Activated effector memory CD4-positive, alpha-beta T cell treated with anti-CD3 and anti-CD28 coated beads, Interleukin-2, amount 50 U/mL, for 16 hours (primary cell): ENCODE data around the gene CAMK2D.
A peak's percentile ranks its signal among the peaks of the same experiment; 100 is the strongest.

Source experiments
- DNase-seq: peaks from one replicate; pipeline ENCODE4 v3.0.0-alpha.2; 2020

CAMK2D gene

DNA sequence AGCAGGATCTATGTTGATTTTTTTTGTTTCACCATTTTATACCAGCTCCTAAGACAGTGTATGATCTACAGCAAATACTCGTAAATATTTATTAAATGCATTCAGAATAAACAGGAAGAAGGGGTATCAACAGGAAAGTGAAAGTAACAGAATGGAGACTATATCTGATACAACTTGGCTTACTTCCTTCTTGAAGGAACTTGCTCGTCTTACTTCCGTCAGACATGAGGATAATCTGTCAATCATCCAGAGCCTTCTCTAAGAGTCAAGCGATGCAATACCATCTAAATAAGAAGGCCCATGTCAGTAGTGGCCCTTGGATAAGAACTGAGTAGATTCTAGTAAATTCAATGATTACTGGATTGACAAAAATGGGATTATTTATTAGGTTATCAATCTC lies 84.2 kb downstream of the CAMK2D start:
- DNase-seq: no peak

DNA sequence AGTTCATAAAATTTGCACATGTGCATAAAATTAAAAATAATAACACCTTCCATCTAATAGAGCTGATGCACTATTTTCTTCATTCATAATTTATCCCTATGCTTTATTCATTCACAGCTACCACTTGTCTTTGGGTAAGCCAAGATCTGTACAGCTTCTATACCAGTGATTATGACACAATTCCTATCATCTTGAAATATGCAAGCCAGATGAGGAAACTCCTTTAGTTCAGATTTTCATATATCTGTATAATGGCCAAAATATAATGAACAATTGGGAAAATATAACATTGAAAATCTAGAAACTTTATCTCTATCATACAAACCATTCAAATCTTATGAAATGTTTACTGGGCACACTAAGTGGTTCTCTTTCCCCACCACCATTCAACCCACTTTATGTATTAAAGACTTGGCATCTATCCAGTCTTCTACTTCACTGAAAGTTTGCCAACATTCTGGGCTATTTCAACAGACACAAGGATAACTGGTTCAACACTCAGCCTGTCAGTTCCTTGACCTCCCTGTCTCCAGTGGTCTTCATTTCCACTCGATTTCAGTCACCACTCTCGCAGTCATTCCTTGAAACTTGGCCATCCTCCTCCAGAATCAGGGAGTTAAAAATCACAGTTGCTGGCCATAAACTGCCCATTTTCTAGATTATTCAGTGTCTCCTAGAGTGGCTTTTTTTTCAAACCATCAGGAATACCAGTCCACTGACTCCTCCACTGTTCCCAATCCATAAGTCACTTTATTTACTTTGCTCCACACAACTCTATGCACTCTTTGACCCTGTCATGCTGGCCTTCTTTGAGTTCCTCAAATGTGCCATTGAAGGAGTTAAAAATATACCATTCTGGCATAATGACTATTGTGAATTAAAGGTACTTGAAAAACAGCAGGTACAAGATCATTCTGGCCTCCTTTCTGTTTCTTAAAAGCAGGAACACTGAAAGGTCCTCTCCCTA lies 85.5 kb downstream of the CAMK2D start:
- DNase-seq: no peak

DNA sequence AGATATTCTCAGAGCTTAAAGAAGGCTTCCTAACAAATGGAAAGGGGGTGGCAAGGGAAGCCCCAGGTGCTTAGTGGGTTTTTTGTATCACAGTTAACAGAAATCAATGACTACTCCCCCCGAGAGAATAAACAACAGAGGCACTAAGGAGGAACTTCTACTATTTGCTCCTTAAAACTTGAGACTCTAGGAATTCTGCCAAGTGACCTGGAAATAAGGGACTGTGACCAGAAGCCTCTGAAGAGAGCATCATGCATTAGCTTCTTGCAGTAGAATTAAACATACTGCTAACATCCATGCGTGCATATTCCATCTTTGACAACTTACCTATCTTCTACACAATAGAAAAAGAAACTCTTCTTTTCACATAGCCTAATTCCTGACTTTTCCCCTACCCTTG lies 86.8 kb downstream of the CAMK2D start:
- no peak for DNase-seq

DNA sequence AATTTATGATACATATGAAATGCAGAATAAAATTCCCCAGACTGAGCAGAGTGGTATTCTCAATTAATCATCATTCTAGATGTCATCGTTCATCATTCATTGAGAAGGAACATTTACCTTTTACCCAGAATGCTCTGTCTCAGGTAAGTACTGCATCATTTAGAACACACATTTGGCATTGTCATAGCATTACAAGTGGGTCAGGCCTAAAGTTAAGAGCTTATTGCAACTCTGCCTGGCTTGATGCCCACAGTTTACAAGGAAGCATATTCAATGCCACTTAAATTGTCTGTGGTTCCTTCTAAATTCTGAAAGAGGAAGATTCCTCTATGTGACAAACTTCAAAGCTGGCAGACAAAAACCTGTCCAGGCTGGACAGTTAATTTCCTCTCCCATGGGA lies 87.3 kb downstream of the CAMK2D start:
- no peak for DNase-seq

DNA sequence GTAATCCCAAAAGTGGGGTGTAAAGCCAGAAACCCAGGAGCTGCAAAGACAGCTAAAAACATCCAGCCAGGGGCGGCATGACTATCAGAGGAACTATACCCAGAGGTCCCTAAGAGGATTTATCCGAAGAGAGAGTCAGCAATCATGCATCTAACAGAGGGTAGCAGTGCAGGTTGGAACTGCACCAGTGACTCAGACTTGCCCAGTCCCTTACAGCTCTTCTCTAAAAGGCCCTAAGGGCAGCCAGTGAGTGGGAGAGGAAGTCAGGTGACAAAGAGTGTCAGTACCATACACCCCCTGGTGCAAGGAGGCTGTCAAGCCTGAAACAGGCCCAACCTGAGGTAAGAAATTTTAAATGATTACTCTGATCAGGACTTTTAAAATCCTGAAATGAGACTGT lies 88.1 kb downstream of the CAMK2D start:
- DNase-seq: peak; percentile 71

DNA sequence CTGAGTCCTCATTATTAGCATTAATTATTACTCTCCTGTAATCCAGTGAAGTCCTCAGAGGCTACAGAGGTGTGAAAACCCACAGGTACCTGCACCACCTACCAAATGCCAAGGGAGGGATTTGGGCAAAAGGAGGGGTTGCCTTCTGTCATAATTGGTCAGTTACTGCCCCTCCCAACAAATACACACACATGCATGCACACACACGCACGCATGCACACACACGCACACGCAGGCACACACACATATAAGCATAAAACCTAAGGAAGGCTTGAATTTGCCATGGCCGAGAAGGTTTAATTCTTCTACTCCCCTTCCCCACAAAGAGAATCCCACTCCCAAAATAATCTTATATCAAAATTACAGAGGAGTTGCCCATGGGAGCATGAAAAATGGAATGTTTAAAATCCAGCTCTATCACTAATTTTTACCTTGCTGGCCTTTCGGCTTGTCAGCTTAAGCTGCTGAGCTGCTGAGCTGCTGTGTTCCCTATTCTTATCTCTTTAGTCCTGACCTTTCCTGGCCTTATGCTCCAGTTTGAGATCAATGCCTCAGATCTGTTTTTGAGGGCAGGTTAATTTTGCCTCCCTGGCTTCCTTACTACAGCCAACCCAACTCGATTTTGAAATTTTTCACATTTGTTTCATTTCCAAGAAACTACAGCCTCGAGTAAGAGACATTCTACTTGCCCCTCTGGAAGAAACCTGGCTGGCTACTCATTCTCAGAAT lies 95.0 kb downstream of the CAMK2D start:
- no peak for DNase-seq

DNA sequence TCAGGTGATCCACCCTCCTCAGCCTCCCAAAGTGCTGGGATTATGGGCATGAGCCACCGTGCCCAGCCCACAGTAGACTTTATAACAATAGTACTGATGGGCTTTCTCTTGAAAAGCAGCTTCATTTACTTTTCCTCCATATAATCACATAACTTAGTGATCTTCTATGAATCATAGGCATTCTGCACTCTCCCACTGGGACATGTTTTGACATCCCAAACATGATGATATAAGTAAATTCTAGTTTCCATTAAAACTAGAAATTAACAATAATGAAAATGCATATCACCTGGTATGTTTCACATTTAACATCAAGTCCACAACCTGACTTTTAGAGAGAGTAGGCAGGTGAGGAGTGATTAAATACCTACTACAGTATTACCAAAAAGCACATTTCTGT lies 96.5 kb downstream of the CAMK2D start:
- no peak for DNase-seq

GRCh38 chr4:113662581-113662980 lies 99.0 kb downstream of the CAMK2D start:
- DNase-seq: no peak

DNA sequence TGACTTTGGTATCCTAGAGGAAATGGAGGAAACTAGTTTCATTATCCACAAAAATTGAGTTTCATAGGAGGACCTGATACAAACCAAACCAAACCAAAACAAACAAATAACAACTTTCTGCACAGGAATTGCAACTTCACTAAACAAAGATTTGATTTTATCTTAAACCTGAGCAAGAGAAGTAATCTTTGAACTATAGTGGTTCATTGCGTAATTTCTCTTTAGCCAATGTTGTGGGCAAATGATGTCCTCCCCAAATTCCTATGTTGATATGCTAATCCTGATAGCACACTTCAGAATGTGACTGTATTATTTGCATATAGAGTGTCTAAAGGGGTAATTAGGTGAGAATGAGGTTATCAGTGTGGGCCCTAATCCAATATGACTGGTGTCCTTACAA lies 102.4 kb downstream of the CAMK2D start:
- no peak for DNase-seq

GRCh38 chr4:113657586-113658233 lies 103.8 kb downstream of the CAMK2D start:
- DNase-seq: no peak

GRCh38 chr4:113653871-113654270 lies 107.7 kb downstream of the CAMK2D start:
- DNase-seq: no peak

- no peak for DNase-seq
Observed at GRCh38 chr4:113646442-113646822, 115.1 kb downstream of the CAMK2D start.

GRCh38 chr4:113645771-113646441 lies 115.6 kb downstream of the CAMK2D start:
- DNase-seq: no peak

DNA sequence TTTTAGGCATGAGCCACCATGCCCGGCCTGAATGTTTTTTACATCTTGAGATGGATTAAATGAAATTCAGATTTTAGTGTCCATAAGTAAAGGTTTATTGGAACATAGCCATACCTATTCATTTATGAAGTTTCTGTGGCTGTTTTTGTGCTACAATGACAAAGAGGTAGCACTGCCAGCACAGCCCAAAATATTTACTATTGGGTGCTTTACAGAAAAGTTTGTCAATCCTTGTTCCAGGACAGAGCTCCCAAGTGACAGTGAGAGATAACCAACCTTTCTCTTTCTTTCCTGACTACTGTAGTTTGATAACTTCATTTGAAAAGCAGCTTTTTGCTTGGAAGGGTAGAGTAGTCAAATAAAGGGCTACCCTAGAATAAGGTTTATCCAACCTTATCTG lies 116.2 kb downstream of the CAMK2D start:
- no peak for DNase-seq

GRCh38 chr4:113644398-113644797 lies 117.1 kb downstream of the CAMK2D start:
- no peak for DNase-seq

DNA sequence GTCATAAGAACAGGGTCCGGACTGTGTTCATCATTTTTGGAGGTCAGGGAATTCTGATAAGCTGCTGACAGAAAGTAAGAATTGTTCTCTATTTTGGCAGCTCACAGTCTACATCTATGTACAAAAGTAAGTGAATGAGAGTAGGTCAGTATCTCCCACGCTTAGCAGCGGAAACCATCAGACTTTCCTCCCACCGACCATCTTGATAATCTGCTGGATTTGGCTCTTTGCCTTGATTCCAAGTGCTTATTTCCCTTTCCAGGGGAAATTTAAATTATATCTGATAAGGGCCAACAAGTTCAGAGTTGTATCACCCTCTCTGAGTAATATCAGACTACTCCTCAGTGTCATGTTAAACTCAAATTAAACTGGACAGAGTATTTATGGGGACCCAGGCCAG lies 118.0 kb downstream of the CAMK2D start:
- DNase-seq: no peak

GRCh38 chr4:113641025-113641431 lies 120.5 kb downstream of the CAMK2D start:
- no peak for DNase-seq

DNA sequence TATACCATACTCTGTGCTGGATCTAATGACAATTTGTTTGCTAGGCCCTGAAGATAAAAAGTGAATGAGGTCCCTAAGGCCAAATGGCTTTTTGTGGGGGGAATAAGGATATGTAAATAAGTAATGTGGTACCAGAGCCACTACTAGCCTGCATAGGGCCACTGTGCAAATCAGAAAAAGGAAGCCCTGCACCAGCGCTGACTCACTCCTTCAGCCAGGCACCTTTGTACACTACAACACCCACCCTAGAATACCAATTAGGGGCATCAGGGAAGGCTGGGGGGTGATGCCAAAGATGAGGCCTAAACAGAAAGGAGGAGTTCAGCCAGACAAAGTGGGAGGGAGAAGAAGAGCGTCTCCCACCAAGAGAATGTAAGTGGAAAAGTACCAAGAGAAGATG lies 122.2 kb downstream of the CAMK2D start:
- no peak for DNase-seq

DNA sequence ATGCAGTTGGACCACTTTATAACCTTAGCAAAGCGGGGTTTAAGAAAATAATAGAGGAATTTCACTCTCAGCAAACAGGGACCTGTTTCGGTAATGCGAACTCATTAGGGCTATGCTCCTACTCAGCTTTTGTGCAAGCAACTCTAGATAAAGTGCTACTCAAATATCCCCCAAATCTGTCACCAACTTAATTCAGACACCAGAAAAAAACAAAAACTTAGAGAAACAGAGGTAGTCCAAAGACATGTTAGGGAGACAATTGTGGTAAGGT lies 123.0 kb downstream of the CAMK2D start:
- DNase-seq: no peak

- no peak for DNase-seq
Observed at GRCh38 chr4:113637823-113638561, 123.5 kb downstream of the CAMK2D start.

GRCh38 chr4:113637363-113637762 lies 124.2 kb downstream of the CAMK2D start:
- no peak for DNase-seq

GRCh38 chr4:113636877-113637276 lies 124.7 kb downstream of the CAMK2D start:
- peak; percentile 66 for DNase-seq

DNA sequence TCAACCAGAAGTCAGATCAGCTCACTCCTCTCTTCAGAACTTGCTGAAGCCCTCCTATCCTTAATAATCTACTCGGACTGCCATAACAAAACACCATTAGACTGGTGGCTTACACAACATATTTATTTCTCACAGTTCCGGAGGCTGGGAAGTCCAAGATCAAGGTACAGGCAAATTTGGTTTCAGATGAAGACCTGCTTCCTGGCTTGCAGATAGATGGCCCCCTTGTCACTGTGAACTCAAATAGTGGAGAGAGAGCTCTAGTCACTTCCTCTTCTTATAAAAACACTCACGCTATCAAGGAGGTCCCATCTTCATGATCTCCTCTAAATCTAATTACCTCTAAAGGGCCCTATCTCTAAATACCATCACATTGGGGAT lies 125.1 kb downstream of the CAMK2D start:
- DNase-seq: no peak
